DOHH2 (cell line): Measurements from ENCODE around the gene PEA15.

ENCODE experiments used
- H3F3A ChIP-seq: fragments of 200-600 bp; sonication (generic), shearing (Covaris generic); 2 replicates; pipeline ENCODE4 v1.6.0; 2016; ENCODE audit warnings: antibody characterized with exemption, mild to moderate bottlenecking; ENCODE audit not compliant: control insufficient read depth, insufficient read depth
- H3K27ac ChIP-seq: fragments of 200-600 bp; sonication (generic); 2 replicates; pipeline ENCODE4 v1.5.1; 2014; ENCODE audit warnings: low read depth, mild to moderate bottlenecking, low read length, moderate library complexity
- H3K27me3 ChIP-seq: fragments of 200-600 bp; sonication (generic); 2 replicates; pipeline ENCODE4 v1.6.1; 2014; ENCODE audit warnings: mild to moderate bottlenecking, low read length, mixed read lengths; ENCODE audit not compliant: control insufficient read depth
- H3K36me3 ChIP-seq: fragments of 200-600 bp; sonication (generic); 2 replicates; pipeline ENCODE4 v1.6.1; 2014; ENCODE audit warnings: mild to moderate bottlenecking, low read length, moderate library complexity, mixed read lengths; ENCODE audit not compliant: control insufficient read depth
- H3K4me1 ChIP-seq: fragments of 200-600 bp; sonication (generic); 2 replicates; pipeline ENCODE4 v1.6.1; 2014; ENCODE audit warnings: mild to moderate bottlenecking, low read length, mixed read lengths; ENCODE audit not compliant: control insufficient read depth
- H3K4me2 ChIP-seq: fragments of 200-600 bp; sonication (generic); 2 replicates; pipeline ENCODE4 v1.6.0; 2014; ENCODE audit warnings: mild to moderate bottlenecking, low read length, moderate library complexity
- H3K4me3 ChIP-seq: fragments of 200-600 bp; sonication (generic); 2 replicates; pipeline ENCODE4 v1.5.1; 2014; ENCODE audit warnings: mild to moderate bottlenecking, low read length, mixed read lengths
- H3K79me2 ChIP-seq: fragments of 200-600 bp; sonication (generic); 2 replicates; pipeline ENCODE4 v1.6.1; 2014; ENCODE audit warnings: mild to moderate bottlenecking, low read length, mixed read lengths; ENCODE audit not compliant: control insufficient read depth
- H3K9me2 ChIP-seq: fragments of 200-600 bp; sonication (generic); replicated peaks from 2 replicates; pipeline ENCODE4 v1.6.1; 2014; ENCODE audit warnings: mild to moderate bottlenecking, low read length, mixed read lengths; ENCODE audit not compliant: control insufficient read depth
- H3K9me3 ChIP-seq: fragments of 200-600 bp; sonication (generic); 2 replicates; pipeline ENCODE4 v1.6.1; 2014; ENCODE audit warnings: antibody characterized with exemption, low read length, mixed read lengths; ENCODE audit not compliant: control insufficient read depth, insufficient read depth
- H4K20me1 ChIP-seq: fragments of 200-600 bp; sonication (generic); 2 replicates; pipeline ENCODE4 v1.6.0; 2014; ENCODE audit warnings: low read depth, mild to moderate bottlenecking, antibody characterized with exemption, low read length, moderate library complexity; ENCODE audit not compliant: control insufficient read depth, insufficient read depth
- EZH2phosphoT487 ChIP-seq: fragments of 200-600 bp; sonication (generic); IDR thresholded peaks from 2 replicates; pipeline ENCODE4 v1.6.1; 2017; ENCODE audit warnings: borderline replicate concordance, mild to moderate bottlenecking, antibody characterized with exemption, low read length, moderate library complexity, mixed read lengths
- TF ChIP-seq, protein P1 (sequence below): fragments of 200-600 bp; sonication (generic); IDR thresholded peaks from one replicate; pipeline ENCODE4 v1.5.1; 2014; ENCODE audit warnings: antibody characterized with exemption, mild to moderate bottlenecking, low read depth, low read length; ENCODE audit not compliant: poor library complexity, severe bottlenecking

The PEA15 gene

DNA sequence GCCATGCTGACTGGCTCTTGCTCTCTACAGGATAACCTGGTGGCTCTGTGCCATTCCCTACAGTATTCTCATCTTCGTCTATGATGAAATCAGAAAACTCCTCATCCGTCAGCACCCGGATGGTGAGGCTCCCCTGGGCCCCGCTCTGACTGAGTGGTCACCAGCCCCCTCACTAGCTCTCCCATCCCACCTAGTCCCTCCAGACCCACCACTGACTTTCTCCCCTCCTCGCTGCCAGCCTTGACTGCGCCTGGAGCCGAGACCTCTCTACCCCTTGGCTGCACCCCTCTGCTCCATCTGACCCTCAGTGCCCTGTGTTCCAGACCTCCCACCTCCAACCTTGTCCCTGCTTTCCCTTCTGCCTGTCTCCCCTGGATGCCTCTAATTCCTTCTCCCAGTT, 18.9 kb upstream of the PEA15 start:
- Histone ChIP-seq H3K9me2 (no peaks in the 10 kb centered on the region), H3K27me3 (no peaks in the 10 kb centered on the region; the same call in 1 of the 2 replicates), H3K4me1 (no peaks in the 10 kb centered on the region), H3K4me3 (no peak overlapping the region), H3K79me2 (no peaks in the 10 kb centered on the region), H4K20me1 (no peaks in the 10 kb centered on the region), H3K27ac (no peak overlapping the region), H3F3A (no peaks in the 10 kb centered on the region), H3K9me3 (no peaks in the 10 kb centered on the region), H3K4me2 (no peak overlapping the region), H3K36me3 (no peaks in the 10 kb centered on the region)
- TF ChIP-seq, protein P1, sequence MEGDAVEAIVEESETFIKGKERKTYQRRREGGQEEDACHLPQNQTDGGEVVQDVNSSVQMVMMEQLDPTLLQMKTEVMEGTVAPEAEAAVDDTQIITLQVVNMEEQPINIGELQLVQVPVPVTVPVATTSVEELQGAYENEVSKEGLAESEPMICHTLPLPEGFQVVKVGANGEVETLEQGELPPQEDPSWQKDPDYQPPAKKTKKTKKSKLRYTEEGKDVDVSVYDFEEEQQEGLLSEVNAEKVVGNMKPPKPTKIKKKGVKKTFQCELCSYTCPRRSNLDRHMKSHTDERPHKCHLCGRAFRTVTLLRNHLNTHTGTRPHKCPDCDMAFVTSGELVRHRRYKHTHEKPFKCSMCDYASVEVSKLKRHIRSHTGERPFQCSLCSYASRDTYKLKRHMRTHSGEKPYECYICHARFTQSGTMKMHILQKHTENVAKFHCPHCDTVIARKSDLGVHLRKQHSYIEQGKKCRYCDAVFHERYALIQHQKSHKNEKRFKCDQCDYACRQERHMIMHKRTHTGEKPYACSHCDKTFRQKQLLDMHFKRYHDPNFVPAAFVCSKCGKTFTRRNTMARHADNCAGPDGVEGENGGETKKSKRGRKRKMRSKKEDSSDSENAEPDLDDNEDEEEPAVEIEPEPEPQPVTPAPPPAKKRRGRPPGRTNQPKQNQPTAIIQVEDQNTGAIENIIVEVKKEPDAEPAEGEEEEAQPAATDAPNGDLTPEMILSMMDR = no peak
- TF ChIP-seq EZH2phosphoT487 = no peak

DNA sequence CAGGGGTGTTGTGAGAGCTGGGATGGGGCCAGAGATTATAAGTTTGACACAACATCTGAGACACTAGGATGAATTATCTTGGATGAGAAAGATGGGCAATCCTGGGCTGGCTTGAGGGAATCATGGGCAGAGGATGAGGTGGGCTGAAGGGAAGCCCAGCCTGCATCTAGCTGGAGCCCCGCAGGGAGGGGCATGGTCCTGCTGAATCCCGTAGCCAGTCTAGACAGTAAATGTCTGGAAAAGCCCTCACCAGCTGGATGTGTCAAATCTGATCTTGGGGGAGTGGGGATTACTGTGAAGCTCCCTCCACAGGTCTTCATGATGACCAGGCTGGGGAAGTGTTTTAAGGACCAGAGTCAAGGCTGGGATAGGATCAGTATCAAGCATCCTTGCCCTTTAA, 18.5 kb upstream of the PEA15 start:
- no peak overlapping the region for H3K4me2 ChIP-seq
- no peak overlapping the region for H3K4me3 ChIP-seq
- H3K79me2 ChIP-seq = no peaks in the 10 kb centered on the region
- H3K27me3 ChIP-seq = no peaks in the 10 kb centered on the region; the same call in 1 of the 2 replicates
- H3K4me1 ChIP-seq = no peaks in the 10 kb centered on the region
- no peaks in the 10 kb centered on the region for H3K9me2 ChIP-seq
- H3K27ac ChIP-seq = no peak overlapping the region
- TF ChIP-seq EZH2phosphoT487 = no peak
- TF ChIP-seq, protein P1 = no peak
- no peaks in the 10 kb centered on the region for H3K9me3 ChIP-seq
- no peaks in the 10 kb centered on the region for H3F3A ChIP-seq
- H4K20me1 ChIP-seq = no peaks in the 10 kb centered on the region
- H3K36me3 ChIP-seq = no peaks in the 10 kb centered on the region

DNA sequence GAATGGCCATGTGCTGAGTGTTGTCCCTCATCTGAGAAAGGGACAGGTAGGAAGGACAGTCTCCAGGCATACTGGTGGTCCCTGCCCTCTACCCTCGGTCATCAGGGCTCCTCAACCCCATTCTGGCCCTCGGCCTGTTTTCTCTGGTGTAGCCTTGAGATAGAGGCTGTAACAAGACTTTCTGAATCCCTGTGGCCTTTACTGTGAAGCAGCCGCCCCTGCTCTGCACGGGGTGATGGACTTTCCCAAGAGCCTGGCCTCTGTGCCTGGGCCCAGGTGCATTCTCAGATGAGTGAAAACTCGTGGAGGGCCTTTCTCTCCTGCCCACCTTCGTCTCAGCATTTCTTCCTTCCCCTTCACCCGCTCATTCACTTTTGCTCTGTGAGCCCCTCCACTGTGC, 17.8 kb upstream of the PEA15 start:
- no peaks in the 10 kb centered on the region; the same call in 1 of the 2 replicates for H3K27me3 ChIP-seq
- no peaks in the 10 kb centered on the region for H3K79me2 ChIP-seq
- no peak overlapping the region for H3K4me3 ChIP-seq
- no peak overlapping the region for H3K4me2 ChIP-seq
- H3K27ac ChIP-seq = no peak overlapping the region
- no peaks in the 10 kb centered on the region for H3K36me3 ChIP-seq
- no peaks in the 10 kb centered on the region for H3K9me3 ChIP-seq
- no peak for TF ChIP-seq EZH2phosphoT487
- TF ChIP-seq, protein P1 = no peak
- no peaks in the 10 kb centered on the region for H3K4me1 ChIP-seq
- H3K9me2 ChIP-seq = no peaks in the 10 kb centered on the region
- no peaks in the 10 kb centered on the region for H3F3A ChIP-seq
- H4K20me1 ChIP-seq = no peaks in the 10 kb centered on the region
